HG02981 (cell line): Measurements from ENCODE around the gene SAFB.
"Not testable (repeated sequence)": the region's sequence is repeated elsewhere in the genome, so short reads cannot be mapped to it uniquely, and the experiment has no call there.

ENCODE experiments used
- ATAC-seq: cut with Tn5 transposase; IDR thresholded peaks from one replicate; pipeline ENCODE4 v1.9.1; 2021; ENCODE audit warnings: mild to moderate bottlenecking, moderate library complexity; ENCODE audit not compliant: unreplicated experiment

Gene SAFB

DNA sequence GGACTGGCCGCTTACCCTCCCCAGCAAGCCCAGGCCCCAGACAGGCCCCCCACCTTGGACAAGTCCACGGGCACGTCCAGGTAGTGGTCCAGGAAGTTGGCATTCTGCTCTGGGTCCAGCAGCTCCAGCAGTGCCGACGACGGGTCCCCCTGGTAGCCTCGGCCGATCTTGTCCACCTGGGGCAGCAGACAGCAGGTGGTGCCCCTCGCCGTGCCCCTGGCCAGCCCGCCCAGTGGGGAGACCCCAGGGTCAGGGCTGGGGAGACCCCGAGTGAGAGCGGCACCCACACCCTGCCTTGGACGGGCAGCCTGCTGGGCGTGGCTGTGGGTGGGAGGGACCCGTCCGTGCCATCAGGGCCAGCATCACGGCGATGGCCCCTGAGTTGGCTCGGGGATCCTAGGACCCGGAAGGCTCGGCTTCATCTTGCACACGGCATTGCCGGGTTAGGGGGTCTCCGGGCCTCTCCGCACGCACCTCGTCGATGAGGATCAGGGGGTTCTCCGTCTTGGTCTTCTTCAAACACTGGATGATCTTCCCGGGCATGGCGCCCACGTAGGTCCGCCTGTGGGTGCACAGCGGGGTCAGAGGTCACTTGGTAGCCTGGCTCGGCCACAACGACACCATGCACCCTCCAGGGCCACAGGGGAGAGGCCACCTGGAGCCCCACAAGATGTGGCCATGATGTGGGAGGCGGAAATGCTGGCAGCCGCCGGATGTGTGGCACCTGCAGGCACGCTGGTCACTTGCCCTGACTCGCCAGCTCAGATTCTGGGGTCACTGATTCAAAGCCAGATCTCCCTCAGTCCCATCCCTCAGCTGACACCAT is 73.5 kb downstream of the SAFB start:
- ATAC-seq: no peak

DNA sequence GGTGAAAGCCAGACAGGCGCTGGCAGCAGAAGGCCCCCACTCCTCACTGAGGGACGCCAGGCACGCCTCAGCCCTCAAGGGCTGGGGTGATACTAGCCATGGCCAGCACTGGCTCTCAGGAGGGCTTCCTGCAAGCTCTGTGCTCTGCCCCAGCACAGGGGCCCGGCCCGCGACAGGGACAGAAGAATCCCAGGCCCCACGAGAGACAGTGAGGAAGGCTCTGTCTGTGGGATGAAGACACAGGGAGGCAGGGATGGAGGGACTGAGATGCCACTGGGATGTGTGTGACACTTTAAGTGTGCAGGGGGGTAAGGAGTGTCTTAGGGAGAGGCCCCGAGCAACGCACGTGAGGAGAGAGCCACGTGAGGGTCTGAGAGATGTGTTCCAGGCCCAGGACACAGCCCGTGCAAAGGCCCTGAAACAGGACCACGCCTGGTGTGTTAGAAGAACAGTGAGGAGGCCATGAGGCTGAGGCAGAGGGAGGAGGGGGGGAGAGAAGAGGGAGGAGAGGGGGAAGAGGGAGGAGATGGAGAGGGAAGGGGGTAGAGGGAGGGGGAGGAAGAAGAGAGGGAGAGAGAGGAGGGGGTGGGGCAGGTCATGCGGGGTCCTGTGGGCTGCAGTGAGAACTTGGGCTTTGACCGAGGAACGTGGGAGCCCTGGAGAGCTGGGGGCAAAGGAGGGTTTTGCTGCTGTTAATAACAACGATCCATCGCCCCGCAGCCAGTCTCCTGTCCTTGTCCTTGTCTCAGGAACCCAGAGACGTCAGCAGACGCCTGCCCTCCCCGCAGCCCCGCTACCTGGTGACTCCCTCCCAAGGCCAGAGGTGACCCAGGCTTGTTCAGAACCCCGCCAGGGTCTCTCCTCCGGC is 74.4 kb downstream of the SAFB start:
- ATAC-seq: no peak

DNA sequence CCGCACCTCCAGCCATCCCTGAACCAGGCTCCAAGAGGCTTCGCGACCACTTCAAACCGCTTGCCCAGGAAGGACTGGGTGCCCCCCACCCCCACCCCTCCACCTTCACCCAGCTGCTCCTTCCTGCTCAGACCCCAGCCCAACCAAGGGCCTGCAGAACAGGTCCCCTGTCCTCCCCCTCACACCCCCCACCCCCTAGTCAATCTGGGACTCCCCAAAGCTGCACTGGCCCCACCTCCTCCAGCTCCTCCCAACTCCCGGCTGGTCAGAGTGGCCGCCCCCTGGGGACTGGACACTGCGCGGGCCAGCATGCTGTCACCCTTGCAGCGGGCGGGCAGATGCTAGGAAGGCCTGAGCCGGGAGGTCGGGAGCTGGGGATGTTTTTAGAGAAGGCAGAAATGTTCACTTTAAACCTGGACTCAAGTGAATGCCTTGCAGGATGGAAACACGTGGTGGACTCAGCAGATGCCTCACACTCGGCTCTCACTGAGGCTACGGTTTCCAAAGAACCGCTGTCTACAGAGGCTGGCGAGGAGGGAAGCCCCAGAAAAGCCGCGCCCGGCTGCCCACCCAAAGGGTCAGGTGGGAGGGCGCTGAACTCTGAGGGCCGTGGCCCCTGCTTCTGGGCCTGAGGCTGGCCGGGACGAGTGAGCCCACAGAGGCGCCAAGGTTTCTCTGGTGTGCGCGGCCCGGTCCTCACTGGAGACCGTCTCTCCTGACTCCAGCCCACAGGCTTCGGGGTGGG is 75.2 kb downstream of the SAFB start:
- no peak for ATAC-seq

GRCh38 chr19:5698635-5699422 is 75.9 kb downstream of the SAFB start:
- ATAC-seq: no peak

DNA sequence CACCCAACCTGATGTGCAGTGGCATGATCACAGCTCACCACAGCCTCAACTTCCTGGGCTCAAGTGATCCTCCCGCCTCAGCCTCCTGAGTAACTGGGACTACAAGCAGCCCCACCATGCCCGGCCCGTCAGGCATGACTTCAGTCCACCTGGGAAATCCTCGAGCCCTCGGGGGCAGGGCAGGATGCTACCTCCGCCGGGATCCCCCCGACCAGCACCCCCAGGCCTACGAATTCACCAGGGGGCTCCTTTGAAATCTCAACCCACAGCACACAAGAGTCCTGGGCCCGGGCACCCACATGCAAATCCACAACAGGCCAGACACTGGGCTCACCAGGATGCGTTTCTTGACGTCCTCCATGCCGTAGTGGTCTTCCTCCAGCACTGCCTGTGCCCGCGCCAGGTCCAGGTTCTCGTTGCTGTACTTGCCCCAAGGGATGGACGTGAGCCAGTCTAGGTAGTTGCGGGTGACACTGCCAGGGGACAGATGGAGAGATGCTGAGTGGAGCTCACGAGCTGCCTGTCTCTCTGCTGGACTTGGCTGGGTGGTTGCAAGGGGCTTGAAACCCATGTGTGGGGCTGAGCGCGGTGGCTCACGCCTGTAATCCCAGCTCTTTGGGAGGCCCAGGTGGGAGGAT is 77.7 kb downstream of the SAFB start:
- ATAC-seq: no peak

DNA sequence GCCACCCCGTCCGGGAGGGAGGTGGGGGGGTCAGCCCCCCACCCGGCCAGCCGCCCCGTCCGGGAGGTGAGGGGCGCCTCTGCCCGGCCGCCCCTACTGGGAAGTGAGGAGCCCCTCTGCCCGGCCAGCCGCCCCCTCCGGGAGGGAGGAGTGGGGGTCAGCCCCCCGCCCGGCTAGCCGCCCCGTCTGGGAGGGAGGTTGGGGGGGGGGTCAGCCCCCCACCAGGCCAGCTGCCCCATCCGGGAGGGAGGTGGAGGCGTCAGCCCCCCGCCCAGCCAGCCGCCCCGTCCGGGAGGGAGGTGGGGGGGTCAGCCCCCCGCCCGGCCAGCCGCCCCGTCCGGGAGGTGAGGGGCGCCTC is 79.1 kb downstream of the SAFB start:
- not testable (repeated sequence) for ATAC-seq

GRCh38 chr19:5703819-5704818 is 81.2 kb downstream of the SAFB start:
- ATAC-seq: no peak

DNA sequence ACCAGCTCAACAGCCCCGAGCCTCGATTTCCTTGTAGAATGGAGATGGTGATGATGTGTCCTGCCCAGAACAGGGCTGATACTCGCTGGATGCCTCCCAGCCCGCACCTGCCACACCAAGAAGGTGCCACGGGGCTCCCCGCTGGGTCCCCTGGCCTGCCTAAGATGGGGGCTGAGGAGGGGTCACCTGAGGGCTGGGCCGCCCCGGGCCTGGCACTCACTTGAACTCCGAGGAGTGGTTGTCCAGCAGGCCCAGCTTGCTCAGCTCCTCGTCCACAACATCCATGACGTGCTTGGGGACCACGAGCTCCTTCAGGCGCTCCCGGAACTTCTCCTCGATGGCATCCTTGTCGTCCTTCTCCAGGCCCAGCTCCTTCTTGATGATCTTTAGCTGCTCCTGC is 82.7 kb downstream of the SAFB start:
- no peak for ATAC-seq

DNA sequence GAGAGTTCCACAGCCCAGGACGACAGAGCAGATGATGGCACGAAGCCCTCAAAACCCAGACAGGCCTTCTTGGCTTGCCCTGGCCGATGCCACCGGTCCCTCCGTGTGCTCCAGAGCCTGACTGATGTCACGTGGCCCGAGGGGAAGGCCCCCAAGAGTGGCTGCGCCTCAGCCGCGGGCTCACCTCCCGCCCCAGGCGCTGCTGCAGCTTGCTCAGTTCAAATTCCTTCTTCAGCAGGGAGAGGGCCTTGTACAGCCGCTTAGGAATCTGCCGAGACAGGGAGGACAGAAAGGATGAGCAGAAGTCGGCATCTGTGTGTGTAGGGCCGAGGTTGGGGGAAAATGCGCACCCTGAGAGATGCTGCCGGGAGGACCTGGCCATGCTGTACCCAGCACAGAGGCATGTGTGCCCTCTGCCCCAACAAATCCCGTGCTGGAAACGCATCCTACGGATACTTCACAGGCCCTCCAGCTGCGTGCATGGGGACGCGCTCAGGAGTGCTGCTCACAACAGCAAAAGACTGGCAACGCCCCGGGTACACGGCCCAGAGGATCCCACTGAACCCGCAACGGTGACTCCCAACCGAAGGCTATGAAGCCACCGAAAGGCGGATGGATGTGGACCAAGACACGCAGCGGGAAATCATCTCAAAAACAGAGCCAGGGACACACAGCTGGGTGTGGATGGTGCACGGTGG is 84.1 kb downstream of the SAFB start:
- ATAC-seq: no peak

DNA sequence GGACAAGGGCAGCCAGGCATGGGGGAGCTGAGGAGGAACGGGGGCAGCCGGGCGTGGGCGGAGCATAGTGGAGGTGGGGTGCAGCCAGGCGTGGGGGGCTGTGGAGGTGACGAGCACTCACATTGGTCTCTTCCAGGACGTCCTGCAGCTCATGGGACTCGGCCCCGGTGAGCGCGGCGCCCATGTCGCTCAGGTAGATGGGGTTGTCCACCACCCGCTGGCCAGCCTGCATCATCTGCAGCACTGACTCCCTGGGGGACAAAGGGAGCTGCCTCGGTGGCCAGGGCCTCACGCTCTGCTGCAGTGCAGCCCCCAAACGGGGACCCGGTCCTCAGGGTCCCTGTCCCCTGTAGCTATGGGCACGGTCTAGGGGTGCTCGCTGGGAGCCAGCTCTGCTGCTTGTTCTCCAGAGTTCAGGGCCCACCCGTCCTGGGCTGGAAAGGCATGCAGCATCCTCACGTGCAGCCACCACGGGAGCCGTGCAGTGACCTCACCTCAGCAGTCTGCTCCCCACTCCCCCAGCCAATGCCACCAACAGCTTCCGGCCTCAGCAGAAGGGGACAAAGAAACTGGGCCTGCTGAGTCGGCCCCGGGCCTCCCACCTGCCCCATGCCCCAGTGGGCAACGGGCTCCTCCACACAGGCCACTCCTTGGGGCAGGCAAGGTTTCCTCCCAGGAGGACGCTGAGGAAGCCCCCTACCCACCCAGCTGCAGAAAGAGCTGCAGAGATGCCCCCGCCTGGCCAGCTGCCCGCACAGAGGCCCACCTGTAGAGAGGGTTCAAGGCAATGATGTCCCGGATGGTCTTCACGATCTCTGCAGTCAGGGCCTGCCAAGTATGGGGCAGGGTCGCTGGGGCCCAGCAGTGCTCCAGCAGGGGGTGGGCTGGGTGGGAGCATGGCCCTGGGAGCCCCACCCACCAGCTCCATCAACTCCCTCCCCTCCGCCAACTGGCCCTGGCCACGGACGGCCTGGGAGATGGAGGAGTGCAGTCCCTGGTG is 85.0 kb downstream of the SAFB start:
- no peak for ATAC-seq

DNA sequence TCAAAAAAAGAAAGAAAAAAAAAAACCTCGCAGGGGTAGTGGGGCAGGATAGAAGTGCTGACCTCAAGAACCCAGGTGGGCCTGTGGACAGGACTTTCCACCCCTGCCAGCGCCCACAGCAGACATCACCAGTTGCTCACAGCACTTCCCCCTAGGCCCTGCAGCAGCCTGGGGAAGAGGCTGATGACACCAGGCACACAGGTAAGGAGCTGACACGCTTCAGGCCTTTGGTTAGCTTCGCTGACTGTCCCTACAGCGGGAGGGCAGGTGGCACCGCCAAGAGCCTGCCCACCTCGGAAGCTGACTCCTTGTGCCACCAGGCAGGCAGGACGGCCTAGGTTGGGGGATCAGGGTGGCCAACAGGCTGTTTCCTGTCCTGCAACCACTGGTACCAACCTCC is 88.1 kb downstream of the SAFB start:
- ATAC-seq: no peak

DNA sequence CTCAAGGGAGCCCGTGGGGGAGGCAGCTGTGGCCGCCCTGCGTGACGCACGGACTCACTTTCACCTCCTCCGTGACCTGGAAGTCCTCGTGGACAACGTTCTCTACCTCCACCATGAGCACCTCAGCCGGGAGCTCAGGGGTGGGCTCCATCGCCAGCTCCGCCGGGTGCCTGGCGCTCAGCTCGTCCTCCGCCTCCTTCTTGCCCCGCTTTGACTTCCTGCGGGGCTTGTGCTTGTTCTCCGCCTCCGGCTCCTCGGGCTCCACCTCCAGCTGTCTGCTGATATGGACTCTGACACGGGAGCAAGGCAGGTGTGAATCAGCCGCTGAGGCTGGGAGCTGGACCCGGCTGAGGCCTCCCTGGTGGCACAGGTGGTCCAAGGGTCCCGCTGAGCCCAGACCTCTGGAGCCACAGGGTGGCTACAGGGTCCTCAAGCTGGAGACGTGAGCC is 88.9 kb downstream of the SAFB start:
- ATAC-seq: no peak

- no peak for ATAC-seq
Observed at GRCh38 chr19:5713228-5713627, 90.3 kb downstream of the SAFB start.

DNA sequence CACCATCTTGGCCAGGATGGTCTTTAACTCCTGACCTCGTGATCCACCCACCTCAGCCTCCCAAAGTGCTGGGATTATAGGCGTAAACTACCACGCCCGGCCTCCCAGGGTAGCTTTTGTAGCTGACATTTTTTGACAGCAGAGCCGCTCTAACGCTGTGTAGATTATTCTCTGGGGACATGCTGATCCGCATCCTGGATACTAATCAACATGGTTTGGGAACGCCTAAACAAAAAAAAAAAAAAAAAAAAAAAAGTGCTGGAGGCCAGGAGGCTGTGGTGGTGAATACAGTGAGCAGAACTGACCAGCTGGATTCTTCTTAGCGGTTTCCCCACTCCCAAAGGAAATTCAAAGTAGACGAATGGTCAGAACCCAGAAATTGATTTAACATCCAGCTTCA is 91.9 kb downstream of the SAFB start:
- ATAC-seq: no peak

GRCh38 chr19:5717215-5717935 is 94.5 kb downstream of the SAFB start:
- no peak for ATAC-seq
